GM18526 (cell line): ENCODE measurements around the gene TANGO2.

Experiments
- POLR2A ChIP-seq: IDR thresholded peaks from 3 replicates; pipeline ENCODE4 v1.6.1; 2011; ENCODE audit not compliant: insufficient read length; ENCODE audit errors: extremely low read depth

Gene TANGO2

GRCh38 chr22:19998232-19998951 is 22.5 kb upstream of the TANGO2 start:
- TF ChIP-seq POLR2A: no peak

GRCh38 chr22:19998991-19999820 is 21.7 kb upstream of the TANGO2 start:
- no peak for TF ChIP-seq POLR2A

DNA sequence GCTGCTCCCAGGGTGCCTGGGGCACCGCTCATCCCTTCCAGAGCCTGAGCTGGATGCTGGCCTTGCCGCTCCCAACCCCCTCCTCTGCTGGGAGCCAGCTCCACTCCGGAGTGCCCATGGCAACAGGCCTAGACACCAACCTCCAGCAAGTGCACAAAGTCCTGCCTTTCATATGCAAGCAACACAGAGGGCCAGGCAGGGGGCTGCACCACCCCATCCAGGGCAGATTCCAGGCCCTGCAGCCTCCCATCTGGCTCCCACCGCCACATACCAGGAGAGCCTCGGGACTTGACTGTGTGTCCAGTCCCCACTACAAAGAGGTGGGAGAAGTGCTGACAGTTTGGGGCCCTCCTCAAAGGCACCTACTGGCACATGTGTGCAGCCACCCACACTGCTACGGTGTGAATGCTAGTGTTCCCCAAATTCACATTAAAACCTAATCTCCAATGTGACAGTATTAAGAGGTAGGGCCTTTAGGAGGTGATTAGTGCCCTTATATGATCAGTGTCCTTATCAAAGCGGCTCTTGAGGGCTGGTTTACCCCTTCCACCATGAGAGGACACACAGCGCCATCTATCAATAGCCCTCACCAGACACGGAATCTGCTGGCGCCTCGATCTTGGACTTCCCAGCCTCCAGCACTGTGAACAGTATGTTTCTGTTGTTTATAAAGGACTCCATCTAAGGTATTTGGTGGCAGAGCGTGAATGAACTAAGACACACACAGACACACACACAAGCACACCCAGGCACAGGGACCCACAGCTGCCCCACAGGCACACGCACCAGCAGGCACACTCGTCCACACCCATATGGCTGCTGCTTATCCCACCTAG is 20.4 kb upstream of the TANGO2 start:
- TF ChIP-seq POLR2A: no peak

DNA sequence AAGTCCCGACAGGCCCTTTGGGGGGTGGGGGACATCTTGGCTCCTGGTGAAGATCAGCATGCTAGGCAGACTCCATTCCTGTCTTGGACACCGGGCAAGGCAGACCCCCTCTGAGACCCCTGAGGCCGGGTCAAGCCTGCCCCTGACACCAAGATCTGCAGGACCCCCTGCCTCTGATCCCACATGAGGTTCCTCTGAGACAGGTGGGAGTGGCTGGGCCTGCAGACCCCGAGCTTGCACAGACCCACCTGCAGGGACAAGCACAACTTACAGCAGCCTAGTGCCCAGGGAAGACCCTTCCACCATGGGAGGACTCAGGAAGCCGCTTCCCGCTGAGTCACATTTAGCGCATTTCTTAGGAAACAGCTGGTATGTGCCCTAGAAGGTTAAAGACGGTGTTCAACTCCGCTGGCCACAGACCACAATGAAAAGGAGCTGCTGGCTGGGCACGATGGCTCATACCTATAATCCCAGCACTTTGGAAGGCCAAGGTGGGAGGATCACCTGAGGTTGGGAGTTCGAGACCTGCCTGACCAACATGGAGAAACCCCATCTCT is 19.8 kb upstream of the TANGO2 start:
- TF ChIP-seq POLR2A: no peak

GRCh38 chr22:20002128-20002527 is 18.8 kb upstream of the TANGO2 start:
- TF ChIP-seq POLR2A: no peak

GRCh38 chr22:20002636-20003035 is 18.3 kb upstream of the TANGO2 start:
- no peak for TF ChIP-seq POLR2A

DNA sequence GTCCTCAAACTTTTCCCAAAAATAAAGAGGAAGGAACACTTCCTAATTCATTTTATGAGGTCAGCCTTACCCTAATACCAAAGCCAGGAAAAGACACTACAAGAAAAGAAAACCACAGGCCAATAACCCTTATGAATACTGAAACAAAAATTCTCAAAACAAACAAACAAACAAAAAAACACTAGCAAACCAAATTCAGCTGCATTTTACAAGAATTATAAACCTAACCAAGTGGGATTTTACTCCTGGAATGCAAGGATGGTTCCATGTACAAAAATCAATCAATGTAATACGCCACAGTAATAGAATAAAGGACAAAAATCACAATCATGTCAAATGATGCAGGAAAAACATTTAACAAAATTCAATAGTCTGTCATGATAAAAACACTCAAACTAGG is 17.6 kb upstream of the TANGO2 start:
- no peak for TF ChIP-seq POLR2A

DNA sequence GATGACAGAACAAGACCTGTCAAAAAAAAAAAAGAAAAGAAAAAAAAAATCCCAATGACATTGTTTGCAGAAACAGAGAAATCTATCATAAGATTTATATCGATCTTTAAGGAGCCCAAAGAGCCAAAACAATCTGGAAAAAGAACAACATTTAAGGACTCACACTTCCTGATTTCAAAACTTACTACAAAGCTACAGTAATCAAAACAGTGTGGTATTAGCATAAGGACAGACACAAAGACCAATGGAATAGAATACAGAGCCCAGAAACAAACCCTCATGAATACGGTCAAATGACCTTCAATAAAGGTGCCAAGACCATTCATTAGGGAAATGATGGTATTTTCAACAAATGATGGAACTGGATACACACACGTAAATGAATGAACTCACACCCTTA is 16.4 kb upstream of the TANGO2 start:
- TF ChIP-seq POLR2A: no peak

DNA sequence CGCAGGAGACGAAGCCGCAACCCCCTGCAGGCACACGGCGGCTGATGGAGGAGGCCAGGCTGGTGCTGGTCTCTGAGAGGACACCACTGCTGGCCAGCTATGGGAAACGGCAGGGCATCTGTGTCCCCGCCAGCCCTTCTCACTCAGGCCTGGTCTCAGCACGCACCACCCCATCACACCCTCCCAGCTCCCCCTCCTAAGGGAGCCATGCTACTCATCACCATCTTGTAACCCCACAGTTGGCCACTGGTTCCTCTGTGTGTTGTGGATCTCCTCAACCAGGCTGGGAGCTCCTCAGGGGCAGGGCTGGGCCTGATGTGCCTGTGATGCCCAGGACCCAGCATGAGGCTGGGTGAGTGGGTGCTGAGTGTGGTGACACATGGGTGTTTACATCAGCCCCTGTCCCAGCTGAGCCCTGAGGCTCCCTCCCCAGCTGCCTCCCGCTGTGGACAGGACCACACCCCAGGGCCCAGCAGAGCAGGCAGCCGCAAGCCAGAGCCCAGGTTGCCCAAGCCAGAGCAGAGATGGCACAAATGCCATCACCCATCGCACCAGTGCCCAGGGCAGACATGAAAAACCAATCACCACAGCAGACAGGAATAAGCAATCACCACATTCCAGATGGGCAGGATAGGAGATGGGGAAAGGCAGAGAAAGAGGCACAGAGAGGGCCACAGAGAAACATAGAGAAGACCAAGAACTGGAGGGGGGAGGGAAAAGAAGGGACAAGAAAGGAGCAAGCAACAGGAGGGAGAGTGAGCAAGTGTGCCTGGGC is 12.5 kb upstream of the TANGO2 start:
- no peak for TF ChIP-seq POLR2A

DNA sequence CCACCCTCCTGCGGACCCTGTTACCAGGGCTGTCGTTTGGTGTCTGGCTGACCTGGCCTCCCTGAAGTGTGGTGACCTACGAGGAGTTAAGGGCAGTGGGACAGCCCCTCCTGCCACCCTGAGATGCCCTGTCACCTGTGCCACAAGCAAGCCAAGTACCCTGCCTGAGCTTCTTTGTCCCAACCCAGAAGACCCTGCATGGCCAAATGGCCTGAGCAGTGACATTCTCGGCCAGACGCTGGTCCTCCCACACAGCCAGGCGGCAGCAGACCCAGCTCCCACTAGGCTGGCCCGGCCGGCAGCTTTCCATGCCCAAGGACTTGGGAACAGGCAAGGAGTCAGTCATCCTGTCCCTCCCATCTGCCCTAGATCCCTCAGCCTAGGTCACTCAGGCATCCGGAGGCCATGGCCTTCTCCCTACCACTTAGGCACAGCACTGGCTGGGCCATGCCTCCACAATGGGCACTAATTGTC is 11.9 kb upstream of the TANGO2 start:
- TF ChIP-seq POLR2A: no peak

GRCh38 chr22:20009582-20010306 is 11.2 kb upstream of the TANGO2 start:
- no peak for TF ChIP-seq POLR2A

DNA sequence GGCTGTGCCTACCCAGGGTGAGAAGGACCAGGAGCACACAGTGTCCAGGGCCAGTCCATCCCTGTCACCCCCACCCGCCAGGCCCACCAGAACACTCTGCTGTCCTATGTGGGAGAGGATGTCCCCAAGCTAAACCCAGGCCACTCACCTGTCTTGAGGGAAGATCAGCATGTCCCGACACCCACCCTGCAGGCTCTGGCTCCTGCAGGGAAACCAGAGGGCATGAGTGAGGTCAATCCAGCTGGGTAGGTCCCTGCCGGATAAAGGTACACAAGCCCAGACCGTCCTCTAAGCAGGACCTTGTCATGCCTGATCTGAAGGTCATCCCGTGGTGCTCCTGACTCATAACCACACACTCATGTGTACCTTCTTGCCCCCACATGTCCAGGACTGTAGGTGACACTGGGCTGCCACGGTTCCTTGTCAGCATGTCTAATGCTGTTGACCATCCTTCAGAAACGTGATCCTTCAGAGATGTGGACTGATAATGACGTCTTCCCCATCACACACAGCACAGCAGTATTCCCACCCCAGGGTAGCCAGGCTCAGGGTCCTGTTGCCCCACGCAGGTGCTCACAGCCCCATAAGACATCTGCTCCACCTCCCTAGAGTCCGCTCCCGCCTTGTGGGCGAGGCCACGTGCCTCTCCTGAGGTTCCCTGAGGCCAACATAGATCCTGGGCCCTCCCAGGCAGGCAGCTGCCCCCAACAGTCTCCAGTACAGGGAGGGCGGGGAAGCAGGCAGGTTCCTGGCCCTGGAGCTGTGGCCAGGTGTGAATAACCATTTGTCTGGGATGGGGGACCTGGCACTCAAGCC is 10.4 kb upstream of the TANGO2 start:
- TF ChIP-seq POLR2A: no peak
